H9 (cell line): ENCODE results near the gene IFNA6. TPM values are rescaled to one million over a fixed set of nuclear protein-coding genes. Genes with fewer than 3 reads are reported as not detected.

Source experiments
- DNase-seq: peaks from one replicate; pipeline ENCODE4 v3.0.0-alpha.2; 2017
- H2AFZ ChIP-seq: one replicate; pipeline ENCODE4 v1.6.1; 2013; ENCODE audit warnings: mild to moderate bottlenecking, low read length, control low read depth, moderate library complexity
- H2AK5ac ChIP-seq: 2 replicates; pipeline ENCODE4 v1.6.1; 2013; ENCODE audit warnings: low read length, control low read depth, mixed read lengths; ENCODE audit not compliant: insufficient read length
- H2BK120ac ChIP-seq: one replicate; pipeline ENCODE4 v1.6.1; 2013; ENCODE audit warnings: low read depth, mild to moderate bottlenecking, low read length, control low read depth, inconsistent platforms; ENCODE audit not compliant: poor library complexity, severe bottlenecking
- H2BK12ac ChIP-seq: 2 replicates; pipeline ENCODE4 v1.6.1; 2013; ENCODE audit warnings: low read length, control low read depth, mixed read lengths, low read depth; ENCODE audit not compliant: insufficient read length
- H2BK15ac ChIP-seq: 2 replicates; pipeline ENCODE4 v1.6.1; 2013; ENCODE audit warnings: low read depth, low read length, control low read depth
- H2BK20ac ChIP-seq: one replicate; pipeline ENCODE4 v1.6.1; 2013; ENCODE audit warnings: low read depth, mild to moderate bottlenecking, low read length, control low read depth, inconsistent platforms; ENCODE audit not compliant: poor library complexity, severe bottlenecking
- H2BK5ac ChIP-seq: 2 replicates; pipeline ENCODE4 v1.6.1; 2013; ENCODE audit warnings: low read length, control low read depth, mixed read lengths; ENCODE audit not compliant: insufficient read length
- H3K14ac ChIP-seq: 2 replicates; pipeline ENCODE4 v1.6.1; 2013; ENCODE audit warnings: low read length, control low read depth; ENCODE audit not compliant: insufficient read depth
- H3K18ac ChIP-seq: 2 replicates; pipeline ENCODE4 v1.6.1; 2013; ENCODE audit warnings: low read depth, mild to moderate bottlenecking, mixed read lengths, low read length, control low read depth; ENCODE audit not compliant: insufficient read length
- H3K23ac ChIP-seq: 2 replicates; pipeline ENCODE4 v1.6.1; 2013; ENCODE audit warnings: low read length, control low read depth, mixed read lengths, low read depth; ENCODE audit not compliant: insufficient read length
- H3K23me2 ChIP-seq: 2 replicates; pipeline ENCODE4 v1.6.1; 2013; ENCODE audit warnings: low read depth, mild to moderate bottlenecking, mixed read lengths, low read length, control low read depth; ENCODE audit not compliant: insufficient read length, poor library complexity, severe bottlenecking
- H3K27ac ChIP-seq: 2 replicates; pipeline ENCODE4 v1.5.1; 2013; ENCODE audit warnings: low read length, control low read depth, mixed read lengths, low read depth; ENCODE audit not compliant: insufficient read length
- H3K27me3 ChIP-seq: 2 replicates; pipeline ENCODE4 v1.6.1; 2013; ENCODE audit warnings: low read length, control low read depth, inconsistent platforms; ENCODE audit not compliant: insufficient read depth
- H3K4ac ChIP-seq: 2 replicates; pipeline ENCODE4 v1.6.1; 2013; ENCODE audit warnings: low read depth, mild to moderate bottlenecking, control low read depth, inconsistent platforms, low read length, moderate library complexity
- H3K4me1 ChIP-seq: 2 replicates; pipeline ENCODE4 v1.6.1; 2013; ENCODE audit warnings: low read length, control low read depth, inconsistent platforms; ENCODE audit not compliant: insufficient read depth
- H3K4me2 ChIP-seq: 2 replicates; pipeline ENCODE4 v1.6.1; 2013; ENCODE audit warnings: low read length, control low read depth, mixed read lengths; ENCODE audit not compliant: insufficient read length, insufficient read depth
- H3K56ac ChIP-seq: 2 replicates; pipeline ENCODE4 v1.6.1; 2013; ENCODE audit warnings: low read depth, mild to moderate bottlenecking, mixed read lengths, low read length, control low read depth; ENCODE audit not compliant: insufficient read length
- H3K79me1 ChIP-seq: 2 replicates; pipeline ENCODE4 v1.6.1; 2013; ENCODE audit warnings: low read depth, mild to moderate bottlenecking, moderate library complexity, low read length, control low read depth, inconsistent platforms; ENCODE audit not compliant: insufficient read depth, poor library complexity, severe bottlenecking
- H3K79me2 ChIP-seq: 2 replicates; pipeline ENCODE4 v1.6.1; 2013; ENCODE audit warnings: low read length, control low read depth, inconsistent platforms; ENCODE audit not compliant: insufficient read depth
- H3K9ac ChIP-seq: 2 replicates; pipeline ENCODE4 v1.6.1; 2013; ENCODE audit warnings: low read length, control low read depth, mixed read lengths; ENCODE audit not compliant: insufficient read length; ENCODE audit errors: extremely low read depth
- H3K9me3 ChIP-seq: one replicate; pipeline ENCODE4 v1.6.1; 2013; ENCODE audit warnings: low read depth, low read length, inconsistent platforms; ENCODE audit not compliant: control insufficient read depth
- H3T11ph ChIP-seq: one replicate; pipeline ENCODE4 v1.6.1; 2013; ENCODE audit warnings: mild to moderate bottlenecking, low read length, control low read depth, inconsistent platforms
- H4K20me1 ChIP-seq: one replicate; pipeline ENCODE4 v1.6.1; 2013; ENCODE audit not compliant: control insufficient read depth, insufficient read length, insufficient read depth
- H4K5ac ChIP-seq: 2 replicates; pipeline ENCODE4 v1.6.1; 2013; ENCODE audit warnings: low read depth, mild to moderate bottlenecking, mixed read lengths, low read length, control low read depth; ENCODE audit not compliant: insufficient read length
- H4K8ac ChIP-seq: replicated peaks from 2 replicates; pipeline ENCODE4 v1.6.1; 2013; ENCODE audit warnings: low read length, control low read depth, mixed read lengths, low read depth; ENCODE audit not compliant: insufficient read length
- H4K91ac ChIP-seq: 2 replicates; pipeline ENCODE4 v1.6.1; 2013; ENCODE audit warnings: low read depth, mild to moderate bottlenecking, moderate library complexity, mixed read lengths, low read length, control low read depth; ENCODE audit not compliant: insufficient read length
- H3K27ac Mint-ChIP-seq, 3 experiments: 2 replicates in 2 of 3; 3 replicates in 1 of 3; pipeline ENCODE4 v1.8.0; 2020 to 2021; ENCODE audit warnings: mixed read lengths in 3 of 3, mild to moderate bottlenecking in 1 of 3, moderate library complexity in 1 of 3
- H3K27me3 Mint-ChIP-seq: 2 replicates; pipeline ENCODE4 v1.8.0; 2021; ENCODE audit warnings: low read depth, mild to moderate bottlenecking, moderate library complexity, mixed read lengths
- H3K36me3 Mint-ChIP-seq, 3 experiments: 2 replicates in 2 of 3; 3 replicates in 1 of 3; pipeline ENCODE4 v1.8.0; 2020 to 2021; ENCODE audit warnings: low read depth in 3 of 3, mixed read lengths in 3 of 3; ENCODE audit not compliant: insufficient read depth in 1 of 3
- H3K4me1 Mint-ChIP-seq, 2 experiments: 2 replicates each; pipeline ENCODE4 v1.8.0; 2020; ENCODE audit warnings: mixed read lengths in 2 of 2
- H3K4me3 Mint-ChIP-seq, 2 experiments: 2 replicates in 1 of 2; 3 replicates in 1 of 2; pipeline ENCODE4 v1.8.0; 2020 to 2021; ENCODE audit warnings: mild to moderate bottlenecking in 2 of 2, mixed read lengths in 2 of 2, moderate library complexity in 1 of 2
- H3K9me3 Mint-ChIP-seq, 2 experiments: 2 replicates in 1 of 2; 3 replicates in 1 of 2; pipeline ENCODE4 v1.8.0; 2020; ENCODE audit warnings: mild to moderate bottlenecking in 2 of 2, mixed read lengths in 2 of 2, moderate library complexity in 1 of 2
- WGBS: extraction: QIAGEN DNeasy Blood & Tissue Kit; methylation state at CpG from one replicate; pipeline ENCODE4 v1.1.7; 2013; ENCODE audit warnings: missing lambda C conversion rate, low lambda C conversion rate, mixed read lengths; ENCODE audit not compliant: insufficient read length; ENCODE audit errors: extremely low coverage; 5-methylcytosine and 5-hydroxymethylcytosine counted together
- total RNA-seq: library from RNA; stranded (reverse); gene quantifications from 2 replicates; pipeline ENCODE4 v1.2.1, GENCODE V29; 2021
- TF ChIP-seq, protein P1 (sequence below): fragments of 200-600 bp; sonication (generic); conservative IDR thresholded peaks from 3 replicates; pipeline ENCODE4 v1.8.0; 2021; ENCODE audit warnings: antibody characterized with exemption, mild to moderate bottlenecking

The IFNA6 gene
- total RNA-seq, 1 experiment from 2014 or later: not detected

DNA sequence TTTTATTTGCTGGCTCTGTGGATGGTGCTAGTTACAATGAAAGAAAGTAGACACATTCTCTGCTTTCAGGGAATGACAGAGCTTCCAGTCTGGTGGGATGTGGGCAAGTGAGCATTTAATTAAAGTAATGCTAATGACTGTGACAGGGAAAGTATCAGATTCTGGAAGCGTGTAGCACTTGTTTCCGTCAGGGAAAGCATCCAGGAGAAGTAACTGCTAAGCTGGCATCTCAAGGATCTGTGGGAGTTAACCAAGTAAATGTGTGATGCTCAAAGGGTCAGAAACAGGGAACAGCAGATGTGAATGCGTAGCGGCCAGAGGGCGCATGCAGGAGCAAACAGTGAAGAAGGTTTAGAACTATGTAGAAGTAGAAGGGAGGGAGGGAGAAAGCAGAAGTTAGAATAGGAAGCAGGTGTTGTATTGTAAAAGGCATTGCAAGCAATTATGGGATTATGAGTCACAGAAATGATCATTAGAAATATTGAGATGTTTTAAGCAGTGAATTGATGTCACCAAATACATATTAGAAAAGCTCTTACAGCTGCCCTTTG is 27.7 kb downstream of the IFNA6 start:
- H3K4ac ChIP-seq: no peak overlapping the region
- DNase-seq: no peak
- Mint-ChIP-seq H3K4me3 (no peak overlapping the region), H3K4me1 (peaks cover 3 to 4% of the 10 kb centered on the region in 2 experiments), H3K27me3 (no peaks in the 10 kb centered on the region), H3K36me3 (peaks cover 0 to 3% (median 0%) of the 10 kb centered on the region in 3 experiments; a peak in 1 of 7 replicates), H3K9me3 (no peaks in the 10 kb centered on the region), H3K27ac (no peak overlapping the region)
- no peaks in the 10 kb centered on the region for H3K79me2 ChIP-seq
- H3T11ph ChIP-seq: no peak overlapping the region
- H2AFZ ChIP-seq: no peak overlapping the region
- no peaks in the 10 kb centered on the region for H3K27me3 ChIP-seq
- H4K91ac ChIP-seq: no peak overlapping the region
- H3K9me3 ChIP-seq: no peaks in the 10 kb centered on the region
- H3K18ac ChIP-seq: no peak overlapping the region
- no peaks in the 10 kb centered on the region for H3K4me1 ChIP-seq
- no peak overlapping the region for H2BK120ac ChIP-seq
- no peak overlapping the region for H3K9ac ChIP-seq
- no peak overlapping the region for H3K14ac ChIP-seq
- no peak overlapping the region for H2BK12ac ChIP-seq
- WGBS: no CpG with 5 or more reads among the region's 5 CpGs
- TF ChIP-seq, protein P1, sequence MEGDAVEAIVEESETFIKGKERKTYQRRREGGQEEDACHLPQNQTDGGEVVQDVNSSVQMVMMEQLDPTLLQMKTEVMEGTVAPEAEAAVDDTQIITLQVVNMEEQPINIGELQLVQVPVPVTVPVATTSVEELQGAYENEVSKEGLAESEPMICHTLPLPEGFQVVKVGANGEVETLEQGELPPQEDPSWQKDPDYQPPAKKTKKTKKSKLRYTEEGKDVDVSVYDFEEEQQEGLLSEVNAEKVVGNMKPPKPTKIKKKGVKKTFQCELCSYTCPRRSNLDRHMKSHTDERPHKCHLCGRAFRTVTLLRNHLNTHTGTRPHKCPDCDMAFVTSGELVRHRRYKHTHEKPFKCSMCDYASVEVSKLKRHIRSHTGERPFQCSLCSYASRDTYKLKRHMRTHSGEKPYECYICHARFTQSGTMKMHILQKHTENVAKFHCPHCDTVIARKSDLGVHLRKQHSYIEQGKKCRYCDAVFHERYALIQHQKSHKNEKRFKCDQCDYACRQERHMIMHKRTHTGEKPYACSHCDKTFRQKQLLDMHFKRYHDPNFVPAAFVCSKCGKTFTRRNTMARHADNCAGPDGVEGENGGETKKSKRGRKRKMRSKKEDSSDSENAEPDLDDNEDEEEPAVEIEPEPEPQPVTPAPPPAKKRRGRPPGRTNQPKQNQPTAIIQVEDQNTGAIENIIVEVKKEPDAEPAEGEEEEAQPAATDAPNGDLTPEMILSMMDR: no peak
- no peak overlapping the region for H3K27ac ChIP-seq
- no peaks in the 10 kb centered on the region for H3K79me1 ChIP-seq
- no peak overlapping the region for H4K5ac ChIP-seq
- H2BK5ac ChIP-seq: no peak overlapping the region
- H3K23ac ChIP-seq: no peak overlapping the region
- no peak overlapping the region for H2BK15ac ChIP-seq
- no peak overlapping the region for H3K56ac ChIP-seq
- H2AK5ac ChIP-seq: no peak overlapping the region
- H4K8ac ChIP-seq: no peak overlapping the region
- no peaks in the 10 kb centered on the region for H4K20me1 ChIP-seq
- no peak overlapping the region for H2BK20ac ChIP-seq
- H3K23me2 ChIP-seq: no peaks in the 10 kb centered on the region
- no peak overlapping the region for H3K4me2 ChIP-seq
